ENCODE measurements around the gene ZNF804B. TPM values are rescaled to one million over a fixed set of nuclear protein-coding genes. Genes with fewer than 3 reads are reported as not detected.

Gene ZNF804B
- polyA plus RNA-seq, 3 donors, result 0.20 to 0.40 (median 0.21) TPM

GRCh38 chr7:89042940-89043339 is 283.4 kb downstream of the ZNF804B start:
- peak in 3 of 11 donors; percentile 2 for DNase-seq (ENCODE audit: extremely low read depth in 1 of 11, low read depth in 9 of 11, low spot score in 4 of 11)

GRCh38 chr7:89049043-89049442 is 289.5 kb downstream of the ZNF804B start:
- DNase-seq (ENCODE audit: extremely low read depth in 1 of 11, low read depth in 9 of 11, low spot score in 4 of 11), result no peak

GRCh38 chr7:89053130-89053529 is 293.6 kb downstream of the ZNF804B start:
- no peak for DNase-seq (ENCODE audit: extremely low read depth in 1 of 11, low read depth in 9 of 11, low spot score in 4 of 11)

- DNase-seq (ENCODE audit: extremely low read depth in 1 of 11, low read depth in 9 of 11, low spot score in 4 of 11), result no peak
Observed at GRCh38 chr7:89054361-89054760, 294.9 kb downstream of the ZNF804B start.

- no peak for DNase-seq (ENCODE audit: extremely low read depth in 1 of 11, low read depth in 9 of 11, low spot score in 4 of 11)
Observed at GRCh38 chr7:89060234-89060633, 300.7 kb downstream of the ZNF804B start.

- no peak for DNase-seq (ENCODE audit: extremely low read depth in 1 of 11, low read depth in 9 of 11, low spot score in 4 of 11)
Observed at GRCh38 chr7:89064831-89065230, 305.3 kb downstream of the ZNF804B start.

GRCh38 chr7:89067048-89067447 is 307.5 kb downstream of the ZNF804B start:
- DNase-seq (ENCODE audit: extremely low read depth in 1 of 11, low read depth in 9 of 11, low spot score in 4 of 11), result no peak

GRCh38 chr7:89072081-89072480 is 312.6 kb downstream of the ZNF804B start:
- no peak for DNase-seq (ENCODE audit: extremely low read depth in 1 of 11, low read depth in 9 of 11, low spot score in 4 of 11)

- DNase-seq (ENCODE audit: extremely low read depth in 1 of 11, low read depth in 9 of 11, low spot score in 4 of 11), result no peak
Observed at GRCh38 chr7:89073776-89074175, 314.3 kb downstream of the ZNF804B start.

GRCh38 chr7:89077992-89078391 is 318.5 kb downstream of the ZNF804B start:
- no peak for DNase-seq (ENCODE audit: extremely low read depth in 1 of 11, low read depth in 9 of 11, low spot score in 4 of 11)

- DNase-seq (ENCODE audit: extremely low read depth in 1 of 11, low read depth in 9 of 11, low spot score in 4 of 11), result no peak
Observed at GRCh38 chr7:89085580-89085979, 326.1 kb downstream of the ZNF804B start.

GRCh38 chr7:89091550-89091949 is 332.1 kb downstream of the ZNF804B start:
- no peak for DNase-seq (ENCODE audit: extremely low read depth in 1 of 11, low read depth in 9 of 11, low spot score in 4 of 11)

GRCh38 chr7:89094269-89094668 is 334.8 kb downstream of the ZNF804B start:
- no peak for DNase-seq (ENCODE audit: extremely low read depth in 1 of 11, low read depth in 9 of 11, low spot score in 4 of 11)

GRCh38 chr7:89103564-89103963 is 344.1 kb downstream of the ZNF804B start:
- no peak for DNase-seq (ENCODE audit: extremely low read depth in 1 of 11, low read depth in 9 of 11, low spot score in 4 of 11)

- DNase-seq (ENCODE audit: extremely low read depth in 1 of 11, low read depth in 9 of 11, low spot score in 4 of 11), result no peak
Observed at GRCh38 chr7:89104748-89105685, 345.5 kb downstream of the ZNF804B start.

GRCh38 chr7:89123871-89124270 is 364.4 kb downstream of the ZNF804B start:
- DNase-seq (ENCODE audit: extremely low read depth in 1 of 11, low read depth in 9 of 11, low spot score in 4 of 11), result no peak

- no peak for DNase-seq (ENCODE audit: extremely low read depth in 1 of 11, low read depth in 9 of 11, low spot score in 4 of 11)
Observed at GRCh38 chr7:89129600-89130375, 370.3 kb downstream of the ZNF804B start.

GRCh38 chr7:89133357-89133756 is 373.9 kb downstream of the ZNF804B start:
- no peak for DNase-seq (ENCODE audit: extremely low read depth in 1 of 11, low read depth in 9 of 11, low spot score in 4 of 11)

GRCh38 chr7:89133819-89134218 is 374.3 kb downstream of the ZNF804B start:
- DNase-seq (ENCODE audit: extremely low read depth in 1 of 11, low read depth in 9 of 11, low spot score in 4 of 11), result no peak

GRCh38 chr7:89145801-89146200 is 386.3 kb downstream of the ZNF804B start:
- no peak for DNase-seq (ENCODE audit: extremely low read depth in 1 of 11, low read depth in 9 of 11, low spot score in 4 of 11)

All from renal cortex interstitium (tissue), 11 donors.